NT2/D1 (cell line): ENCODE data around the gene C1orf115.
"Not testable (repeated sequence)": the region's sequence is repeated elsewhere in the genome, so short reads cannot be mapped to it uniquely, and the experiment has no call there.

ENCODE experiments used
- DNase-seq: peaks from one replicate; pipeline ENCODE4 v3.0.0-alpha.2; 2011; ENCODE audit warnings: low read depth, low spot score
- H3K27me3 ChIP-seq: 2 replicates; pipeline ENCODE4 v1.6.0; 2011; ENCODE audit warnings: mild to moderate bottlenecking; ENCODE audit not compliant: insufficient read length, insufficient read depth
- H3K36me3 ChIP-seq: 2 replicates; pipeline ENCODE4 v1.6.1; 2011; ENCODE audit warnings: mild to moderate bottlenecking, low read length, mixed read lengths; ENCODE audit not compliant: insufficient read depth, insufficient read length
- H3K4me1 ChIP-seq: 2 replicates; pipeline ENCODE4 v1.5.1; 2011; ENCODE audit not compliant: insufficient read depth, insufficient read length
- H3K4me3 ChIP-seq: 2 replicates; pipeline ENCODE4 v1.5.1; 2011; ENCODE audit warnings: low read depth; ENCODE audit not compliant: insufficient read length
- H3K9ac ChIP-seq: 2 replicates; pipeline ENCODE4 v1.6.0; 2011; ENCODE audit warnings: low read depth; ENCODE audit not compliant: insufficient read length
- H3K9me3 ChIP-seq: 2 replicates; pipeline ENCODE4 v1.5.1; 2011; ENCODE audit warnings: mild to moderate bottlenecking, low read length; ENCODE audit not compliant: insufficient read depth
- SUZ12 ChIP-seq: IDR thresholded peaks from 2 replicates; pipeline ENCODE4 v1.6.1; 2011; ENCODE audit not compliant: insufficient read length, insufficient read depth; ENCODE audit errors: extremely low read depth
- YY1 ChIP-seq: IDR thresholded peaks from 2 replicates; pipeline ENCODE4 v1.6.1; 2011; ENCODE audit not compliant: insufficient read length, insufficient read depth
- ZNF274 ChIP-seq: IDR thresholded peaks from 2 replicates; pipeline ENCODE4 v1.6.1; 2011; ENCODE audit warnings: mild to moderate bottlenecking, low read depth, low read length

The C1orf115 gene

DNA sequence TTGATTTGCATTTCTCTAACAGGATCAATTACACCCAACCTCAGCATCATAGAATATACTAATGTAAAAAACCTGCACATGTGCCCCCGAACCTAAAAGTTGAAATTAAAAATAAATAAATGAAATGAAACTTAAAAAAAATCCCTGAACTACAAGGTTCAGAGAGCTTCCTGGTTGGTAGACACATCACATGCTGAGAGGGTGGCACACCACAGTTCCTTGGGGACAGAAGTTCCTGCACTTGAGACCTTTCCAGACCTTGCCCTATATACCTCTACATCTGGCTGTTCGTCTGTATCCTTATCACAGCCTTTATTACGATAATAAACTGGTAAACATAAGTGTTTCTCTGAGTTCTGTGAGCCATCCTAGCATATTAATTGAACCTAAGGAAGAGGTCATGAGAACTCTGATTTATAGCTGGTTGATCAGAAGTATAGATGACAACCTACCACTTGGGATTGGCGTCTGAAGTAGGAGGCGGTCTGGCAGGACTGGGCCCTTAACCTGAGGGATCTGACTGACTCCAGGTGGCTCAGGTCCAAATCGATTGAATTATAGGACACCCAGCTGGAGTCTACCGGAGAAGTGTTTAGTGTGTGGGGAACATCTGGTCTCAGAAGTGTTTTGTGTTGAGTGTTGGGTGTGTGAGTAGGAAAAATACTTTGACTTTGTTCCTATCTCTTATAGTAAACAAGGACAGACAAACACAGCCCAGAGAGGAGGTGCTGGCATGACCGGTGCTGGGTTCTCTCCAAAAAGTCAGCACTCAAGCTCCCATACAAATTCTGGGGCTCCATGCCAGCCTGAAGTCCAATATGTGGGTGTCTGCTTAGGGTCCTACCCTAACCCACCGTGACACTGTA lies 19.0 kb downstream of the C1orf115 start:
- Histone ChIP-seq H3K9ac (no peak overlapping the region), H3K27me3 (no peaks in the 10 kb centered on the region), H3K4me1 (peaks cover 11% of the 10 kb centered on the region), H3K4me3 (no peak overlapping the region), H3K36me3 (no peaks in the 10 kb centered on the region), H3K9me3 (no peaks in the 10 kb centered on the region)
- TF ChIP-seq SUZ12 (no peak), ZNF274 (no peak), YY1 (no peak)
- no peak for DNase-seq

DNA sequence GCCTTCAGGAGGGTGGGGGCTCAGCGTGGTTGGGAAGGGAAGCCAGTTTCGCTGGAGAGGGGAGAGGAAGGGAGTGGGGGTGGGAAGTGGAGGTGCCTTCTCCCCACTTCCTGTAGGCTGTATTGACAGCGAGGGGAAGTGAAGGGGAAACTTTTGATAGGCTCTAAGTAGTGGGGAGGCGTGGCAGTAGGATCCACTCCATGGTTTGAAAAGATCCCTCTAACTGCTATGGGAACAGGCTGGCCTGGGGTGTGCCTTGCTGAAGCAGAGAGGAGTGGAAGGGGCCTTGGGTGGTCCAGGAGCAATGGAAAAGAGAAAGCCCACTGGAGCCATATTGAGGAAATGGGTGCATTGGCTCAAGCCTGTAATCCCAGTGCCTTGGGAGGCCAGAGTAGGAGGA lies 20.2 kb downstream of the C1orf115 start:
- Histone ChIP-seq H3K4me1 (peaks cover 11% of the 10 kb centered on the region), H3K36me3 (no peaks in the 10 kb centered on the region), H3K9ac (no peak overlapping the region), H3K4me3 (no peak overlapping the region), H3K9me3 (peaks cover 5% of the 10 kb centered on the region; the same call in 1 of the 2 replicates), H3K27me3 (no peaks in the 10 kb centered on the region)
- DNase-seq, result no peak
- TF ChIP-seq SUZ12, result no peak

DNA sequence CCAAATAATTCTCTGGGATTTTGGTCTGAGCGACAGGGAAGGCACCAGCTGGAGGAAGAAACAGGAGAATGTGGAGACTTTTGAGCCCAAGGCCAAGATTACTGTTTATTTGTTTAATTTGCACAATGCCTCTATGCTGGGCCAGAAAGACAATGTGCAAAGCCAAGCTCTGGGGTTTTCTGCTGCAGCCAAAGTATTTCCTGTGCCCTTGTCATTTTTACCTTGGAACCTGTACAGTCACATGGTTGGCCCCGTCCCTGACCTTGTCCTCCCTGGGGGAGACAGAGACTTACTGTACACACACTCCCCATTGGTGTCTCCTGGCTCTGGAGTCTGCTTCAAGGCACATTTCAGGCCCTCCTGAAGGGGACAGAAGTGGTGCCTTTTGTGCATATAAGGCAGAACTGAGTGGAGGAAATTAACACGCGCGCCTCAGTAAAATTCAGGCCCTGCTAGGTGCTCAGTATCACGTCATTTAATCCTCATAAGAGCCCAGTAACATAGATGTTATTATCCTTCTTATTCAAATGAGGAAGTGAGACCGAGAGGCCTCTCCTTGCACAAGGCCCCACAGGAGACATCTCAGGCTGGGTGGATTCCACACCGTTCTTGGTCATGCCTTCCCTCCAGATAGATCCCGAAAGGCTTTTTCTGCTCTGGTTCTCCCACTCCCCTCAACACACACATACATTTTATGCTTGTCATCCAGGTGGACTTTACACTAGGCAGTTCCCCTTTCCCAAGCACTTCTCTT lies 21.1 kb downstream of the C1orf115 start:
- Histone ChIP-seq H3K27me3 (no peaks in the 10 kb centered on the region), H3K36me3 (no peaks in the 10 kb centered on the region), H3K4me3 (no peak overlapping the region), H3K4me1 (peaks cover 3% of the 10 kb centered on the region), H3K9me3 (peaks cover 14% of the 10 kb centered on the region), H3K9ac (no peak overlapping the region)
- DNase-seq, result no peak
- TF ChIP-seq YY1 (no peak), ZNF274 (no peak), SUZ12 (no peak)

DNA sequence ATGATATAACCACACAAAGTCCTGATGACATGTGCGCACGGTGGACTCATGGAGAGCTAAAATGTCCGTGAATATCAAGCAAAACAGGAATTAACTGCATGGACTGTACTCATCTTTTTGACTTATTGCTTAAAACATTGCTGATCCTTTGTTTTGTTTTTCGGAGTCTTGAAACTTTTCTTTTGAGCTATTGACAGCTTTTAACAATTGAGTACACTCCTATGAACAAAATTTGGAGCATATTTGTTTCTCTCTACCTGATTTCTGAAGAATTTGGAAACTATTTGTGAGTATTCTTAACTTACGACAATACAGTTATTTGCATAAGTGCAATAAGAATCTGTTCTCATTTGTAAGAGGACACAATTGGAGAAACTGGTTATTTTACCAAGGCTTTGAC lies 25.8 kb downstream of the C1orf115 start:
- not testable (repeated sequence) for H3K36me3 ChIP-seq, H3K27me3 ChIP-seq, DNase-seq, H3K9ac ChIP-seq, H3K4me1 ChIP-seq, H3K4me3 ChIP-seq
- peaks cover 20% of the 10 kb centered on the region for H3K9me3 ChIP-seq

DNA sequence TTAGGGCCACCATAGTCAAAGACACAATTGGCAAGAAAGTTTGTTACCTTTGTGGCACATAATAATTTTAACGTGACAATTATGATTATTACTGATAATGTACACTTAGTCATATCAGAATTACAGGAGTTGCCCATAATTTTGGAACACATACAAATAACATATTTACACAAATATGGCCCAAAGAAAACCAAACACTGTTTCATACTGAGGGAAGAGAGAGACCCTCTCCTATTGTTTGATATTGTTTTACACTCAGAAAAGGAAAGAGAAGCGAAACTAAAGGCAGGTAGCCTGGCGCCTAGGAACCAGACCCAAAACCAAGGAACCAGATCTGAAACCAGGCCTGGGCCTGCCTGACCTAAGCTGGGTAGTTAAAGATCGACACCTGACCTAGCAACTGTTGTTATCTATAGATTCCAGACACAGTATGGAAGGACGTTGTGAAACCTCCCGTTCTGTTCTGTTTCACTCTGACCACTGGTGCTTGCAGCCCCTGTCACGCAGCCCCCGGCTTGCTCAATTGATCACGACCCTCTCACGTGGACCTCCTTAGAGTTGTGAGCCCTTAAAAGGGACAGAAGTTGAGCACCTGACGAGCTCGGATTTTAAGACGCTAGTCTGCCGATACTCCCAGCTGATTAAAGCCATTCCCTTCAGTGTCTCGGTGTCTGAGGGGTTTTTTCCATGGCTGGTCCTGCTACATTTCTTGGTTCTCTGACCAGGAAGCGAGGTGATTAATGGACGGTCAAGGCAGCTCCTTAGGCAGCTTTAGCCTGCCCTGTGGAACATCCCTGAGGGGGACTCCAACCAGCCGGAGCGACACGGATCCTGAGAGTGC lies 27.9 kb downstream of the C1orf115 start:
- Histone ChIP-seq H3K27me3 (no peaks in the 10 kb centered on the region), H3K4me1 (no peaks in the 10 kb centered on the region), H3K9ac (no peak overlapping the region), H3K4me3 (no peak overlapping the region), H3K36me3 (no peaks in the 10 kb centered on the region), H3K9me3 (peaks cover 20% of the 10 kb centered on the region)
- no peak for TF ChIP-seq ZNF274
- TF ChIP-seq SUZ12, result no peak
- no peak for TF ChIP-seq YY1
- no peak for DNase-seq

DNA sequence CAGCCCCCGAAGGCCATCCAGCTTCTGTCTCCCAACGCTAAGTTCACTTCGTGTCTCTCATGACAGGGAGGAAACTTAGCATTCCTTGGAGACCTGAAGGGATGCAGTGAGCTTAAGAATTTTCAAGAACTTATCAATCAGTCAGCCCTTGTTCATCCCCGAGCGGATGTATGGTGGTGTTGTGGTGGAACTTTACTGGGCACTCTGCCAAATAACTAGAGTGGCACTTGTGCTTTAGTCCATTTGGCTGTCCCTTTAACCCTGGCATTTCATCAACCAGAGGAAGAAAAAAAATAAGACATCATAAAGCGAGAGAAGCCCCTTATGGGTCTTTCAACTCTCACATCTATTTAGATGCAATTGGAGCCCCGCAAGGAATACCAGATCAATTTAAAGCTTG lies 31.1 kb downstream of the C1orf115 start:
- not testable (repeated sequence) for DNase-seq, H3K36me3 ChIP-seq, H3K27me3 ChIP-seq, H3K9me3 ChIP-seq, H3K4me1 ChIP-seq, H3K4me3 ChIP-seq, H3K9ac ChIP-seq

DNA sequence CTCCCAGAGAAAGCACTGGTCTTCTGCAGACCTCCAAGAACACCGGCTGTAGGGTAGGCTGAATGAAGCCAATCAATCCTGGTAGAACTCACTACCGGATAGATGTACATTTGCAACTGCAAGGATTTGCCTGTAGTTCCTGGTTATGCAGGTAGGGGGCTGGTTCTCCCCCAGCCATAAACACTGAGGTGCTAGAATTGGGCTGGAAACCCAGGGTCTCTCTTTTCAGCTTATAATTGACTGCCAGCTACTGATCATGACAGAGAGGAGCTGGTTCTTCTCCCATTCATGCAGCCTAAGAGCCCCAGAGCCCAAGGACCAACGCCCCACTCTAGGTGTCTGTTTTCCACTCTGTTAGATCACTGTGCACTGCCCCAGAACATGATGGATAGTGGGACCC lies 36.5 kb downstream of the C1orf115 start:
- no peaks in the 10 kb centered on the region for H3K27me3 ChIP-seq
- TF ChIP-seq YY1, result no peak
- no peak for TF ChIP-seq SUZ12
- TF ChIP-seq ZNF274, result no peak
- no peaks in the 10 kb centered on the region for H3K9me3 ChIP-seq
- no peak overlapping the region for H3K9ac ChIP-seq
- no peak overlapping the region for H3K4me3 ChIP-seq
- no peaks in the 10 kb centered on the region for H3K4me1 ChIP-seq
- no peaks in the 10 kb centered on the region for H3K36me3 ChIP-seq
- no peak for DNase-seq
